GM18507 (cell line): Measurements from ENCODE around the gene FOXO6.

Experiments
- DNase-seq: peaks from one replicate; pipeline ENCODE4 v3.0.0; 2011; ENCODE audit warnings: low read depth; ENCODE audit not compliant: insufficient read length; ENCODE audit errors: extremely low spot score
- FAIRE-seq: peaks from 2 replicates; lab custom pipeline; 2011; peaks lifted over from hg19 to GRCh38; lab: Jason Lieb, UNC

FOXO6 gene

DNA sequence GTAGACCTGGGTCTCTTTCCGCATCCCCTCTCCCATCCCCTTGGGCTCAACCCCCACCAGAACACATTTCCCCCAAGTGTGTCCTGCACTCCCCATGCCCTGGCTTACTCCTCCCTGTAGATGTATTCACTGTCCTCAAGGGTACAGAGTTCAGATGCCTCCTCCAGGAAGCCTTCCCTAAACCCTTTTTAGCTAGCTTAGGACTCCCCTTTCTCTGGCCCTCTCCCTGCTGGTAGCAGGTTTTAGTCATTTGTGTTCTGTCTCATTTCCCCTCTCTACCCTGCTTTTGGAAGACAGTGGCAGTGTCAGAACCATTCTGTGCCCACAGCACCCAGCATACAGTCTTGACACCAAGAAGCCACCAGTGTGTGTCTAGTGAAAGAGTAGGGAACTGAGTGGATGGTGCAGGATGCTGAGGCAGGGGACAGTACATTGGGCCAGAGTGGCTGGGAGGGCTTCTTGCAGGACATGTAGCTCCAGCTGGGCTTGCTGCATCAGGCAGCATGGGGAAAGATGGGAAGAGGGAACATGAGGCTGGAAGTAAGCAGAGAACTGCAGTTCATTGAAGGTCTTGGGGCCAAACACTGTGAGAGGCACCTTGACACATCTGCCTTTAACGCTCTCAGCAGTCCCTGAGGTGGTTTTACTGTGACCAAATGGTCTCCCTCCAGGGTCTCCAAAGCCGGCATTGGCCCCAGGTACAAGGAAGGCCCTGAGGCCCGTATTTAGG, 2.5 kb downstream of the FOXO6 start:
- FAIRE-seq (no peak), DNase-seq (no peak)

DNA sequence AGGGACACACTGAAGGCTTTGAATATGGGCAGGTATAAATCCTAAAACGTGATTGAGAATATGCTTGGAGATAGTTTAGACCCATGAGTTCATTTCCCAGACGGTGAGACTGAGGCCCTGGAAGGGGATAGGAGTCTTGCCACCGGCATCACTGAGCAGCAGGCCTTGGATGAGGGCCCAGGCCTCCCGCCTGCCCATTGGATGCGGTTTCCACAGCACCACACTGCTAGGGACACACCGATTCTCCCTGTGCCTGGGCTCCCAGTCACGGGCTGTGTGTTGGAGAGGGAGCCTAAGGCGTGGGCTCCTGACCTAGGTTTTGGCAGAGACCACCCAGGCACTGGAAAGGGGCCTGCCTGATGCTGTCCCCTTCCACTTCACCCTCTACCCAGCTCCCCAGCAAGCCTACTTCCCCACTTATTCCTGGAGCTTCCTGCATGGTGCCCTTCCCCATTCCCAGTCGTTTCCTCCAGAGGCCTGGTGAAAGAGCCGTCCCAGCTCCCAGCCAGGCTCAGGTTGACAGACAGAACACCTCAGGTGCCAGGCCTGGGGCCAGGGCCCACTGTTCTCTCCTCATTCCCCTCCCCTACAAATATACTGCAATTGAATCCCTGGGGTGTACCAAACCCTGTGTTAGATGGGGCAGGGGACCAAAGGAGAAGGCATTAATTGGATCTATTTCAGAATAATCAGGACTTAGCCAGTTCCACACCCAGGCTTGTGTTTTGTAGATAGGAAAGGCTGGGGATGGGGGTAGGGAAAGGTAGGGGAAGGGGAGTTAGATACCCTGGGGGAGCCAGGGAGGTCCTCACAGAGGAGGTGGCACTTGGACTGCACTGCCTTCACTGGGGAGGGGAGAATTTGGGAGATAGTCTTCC, 3.4 kb downstream of the FOXO6 start:
- DNase-seq (no peak), FAIRE-seq (no peak)

DNA sequence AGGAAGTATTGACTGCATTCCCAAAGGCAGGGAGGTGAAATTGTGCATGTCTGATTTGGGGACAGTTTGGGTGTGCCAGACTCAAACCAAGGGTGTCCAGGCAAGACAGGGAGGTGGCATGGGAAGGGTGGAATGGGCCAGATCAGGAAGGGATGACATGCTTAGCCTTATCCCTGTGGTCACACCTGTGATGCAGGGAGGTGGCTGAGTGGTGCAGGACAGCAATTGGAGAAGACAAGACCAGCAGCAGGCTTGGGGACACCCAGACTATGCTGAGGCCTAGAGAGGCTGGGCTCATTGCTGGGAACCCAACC, 4.0 kb downstream of the FOXO6 start:
- DNase-seq (no peak), FAIRE-seq (no peak)

DNA sequence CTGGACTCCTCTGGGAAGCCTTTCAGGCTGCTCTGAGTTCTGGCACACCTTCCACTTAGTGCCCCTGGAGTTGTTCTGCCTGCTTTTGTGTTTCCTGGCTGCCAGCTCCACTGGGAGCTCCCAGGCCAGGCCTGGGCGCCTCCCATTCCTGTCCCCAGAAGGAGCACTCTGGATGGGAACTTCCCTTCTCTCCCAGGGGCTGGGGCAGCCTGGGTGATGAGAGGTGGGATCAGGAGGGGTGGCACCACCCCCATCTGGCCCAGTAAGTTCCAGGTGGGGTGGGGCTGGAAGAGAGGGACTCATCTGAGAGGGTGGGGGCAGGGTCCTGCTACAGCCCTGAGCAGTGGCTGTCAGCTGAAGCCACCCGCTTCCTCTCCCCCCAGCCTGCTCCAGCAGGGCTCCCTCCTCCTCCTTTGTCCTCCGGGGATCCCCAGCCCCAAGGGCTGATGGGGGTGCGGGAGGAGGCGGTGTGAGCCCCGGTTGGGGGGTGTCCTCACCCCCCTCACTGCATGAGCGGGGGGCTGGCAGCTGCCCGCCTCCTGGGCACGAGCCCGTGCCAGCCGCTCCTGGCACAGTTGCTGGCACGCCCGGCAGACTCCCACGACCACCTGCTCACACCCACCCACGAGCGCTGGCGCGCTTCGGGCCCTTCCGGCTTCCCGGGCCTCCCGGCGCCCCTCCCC, 4.7 kb downstream of the FOXO6 start:
- peak; percentile 5 for FAIRE-seq
- no peak for DNase-seq

DNA sequence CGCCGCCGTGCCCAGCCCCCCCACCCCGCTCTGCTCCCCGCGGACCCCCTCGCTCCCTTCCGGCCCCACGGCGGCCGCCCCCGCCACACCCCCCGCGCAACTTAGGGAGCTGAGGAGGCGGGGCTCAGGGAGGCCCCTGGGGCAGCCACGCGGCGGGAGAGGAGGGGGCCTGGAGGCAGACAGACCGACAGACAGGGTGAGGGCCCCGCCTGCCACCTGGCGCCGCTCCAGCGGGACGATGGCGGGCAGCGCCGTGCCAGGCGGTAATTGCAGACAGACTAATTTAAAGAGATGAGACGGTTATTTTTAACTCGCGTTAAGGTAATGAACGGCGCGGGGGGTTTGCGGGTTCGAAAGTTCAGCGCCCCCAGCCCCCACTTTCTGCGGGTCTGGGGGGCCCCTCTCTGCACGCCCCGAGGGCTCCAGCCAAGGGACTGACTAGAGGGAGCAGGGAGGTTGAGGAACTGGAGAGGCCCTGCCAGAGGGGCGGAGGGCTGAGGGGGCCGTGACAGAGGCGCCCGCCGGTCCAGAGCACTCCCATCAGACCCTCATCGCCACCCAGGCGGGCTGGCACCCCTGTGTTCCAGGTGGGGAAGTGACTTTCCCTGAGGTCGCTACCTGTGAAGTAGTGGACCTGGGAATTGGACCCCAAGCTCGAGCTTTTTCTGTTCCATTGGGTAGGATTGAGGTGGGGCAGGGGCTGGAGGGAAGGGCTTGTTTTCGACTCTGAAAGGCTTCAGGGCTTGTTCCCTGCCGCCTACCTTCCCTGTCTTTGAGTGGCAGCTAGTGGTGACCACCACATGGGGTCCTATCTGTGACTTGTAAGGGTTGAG, 5.4 kb downstream of the FOXO6 start:
- DNase-seq (no peak), FAIRE-seq (no peak)

GRCh38 chr1:41367288-41367642, 6.0 kb downstream of the FOXO6 start:
- FAIRE-seq (no peak), DNase-seq (no peak)

- FAIRE-seq: no peak
- DNase-seq: no peak
These were observed 7.1 kb downstream of the FOXO6 start for GRCh38 chr1:41368366-41368765.

DNA sequence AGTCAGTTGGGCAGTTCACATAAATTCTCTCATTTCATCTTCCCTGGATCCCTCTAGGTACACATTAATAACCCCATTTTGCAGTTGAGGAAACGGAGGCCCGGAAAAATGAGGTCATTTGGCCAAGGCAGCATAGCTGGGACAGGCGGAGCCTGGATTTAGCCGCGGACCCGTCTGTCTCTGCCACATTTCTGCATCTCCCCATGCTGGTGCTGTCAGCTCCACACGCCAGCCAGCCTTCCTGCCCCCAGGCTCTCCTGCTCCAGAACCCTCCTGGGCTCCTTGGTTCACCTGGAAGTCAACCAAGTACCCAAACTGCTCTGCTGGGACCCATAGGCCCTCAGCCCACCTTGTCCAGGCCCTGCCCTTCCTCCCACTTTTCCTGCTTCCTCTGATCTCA, 7.6 kb downstream of the FOXO6 start:
- FAIRE-seq: no peak
- no peak for DNase-seq

GRCh38 chr1:41369531-41369930, 8.3 kb downstream of the FOXO6 start:
- FAIRE-seq (no peak), DNase-seq (no peak)

DNA sequence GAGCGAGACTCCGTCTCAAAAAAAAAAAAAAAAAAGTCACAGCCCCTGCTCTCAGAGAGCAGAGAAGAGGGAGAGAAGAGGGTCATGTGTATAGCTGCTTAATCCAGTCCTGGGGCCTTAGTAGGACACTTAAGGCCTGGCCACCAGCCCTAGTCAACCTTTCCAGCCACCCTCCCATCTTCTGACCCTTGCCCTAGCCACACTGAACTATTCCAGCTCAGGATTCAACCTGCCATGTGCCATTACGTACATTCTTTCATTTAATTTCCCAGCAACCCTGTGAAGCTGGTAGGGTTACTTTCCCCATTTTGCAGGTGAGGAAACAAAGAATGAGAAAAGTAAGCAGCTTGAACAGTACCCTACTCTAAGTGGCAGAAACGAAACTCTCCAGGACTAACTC, 9.0 kb downstream of the FOXO6 start:
- DNase-seq: no peak
- FAIRE-seq: no peak

DNA sequence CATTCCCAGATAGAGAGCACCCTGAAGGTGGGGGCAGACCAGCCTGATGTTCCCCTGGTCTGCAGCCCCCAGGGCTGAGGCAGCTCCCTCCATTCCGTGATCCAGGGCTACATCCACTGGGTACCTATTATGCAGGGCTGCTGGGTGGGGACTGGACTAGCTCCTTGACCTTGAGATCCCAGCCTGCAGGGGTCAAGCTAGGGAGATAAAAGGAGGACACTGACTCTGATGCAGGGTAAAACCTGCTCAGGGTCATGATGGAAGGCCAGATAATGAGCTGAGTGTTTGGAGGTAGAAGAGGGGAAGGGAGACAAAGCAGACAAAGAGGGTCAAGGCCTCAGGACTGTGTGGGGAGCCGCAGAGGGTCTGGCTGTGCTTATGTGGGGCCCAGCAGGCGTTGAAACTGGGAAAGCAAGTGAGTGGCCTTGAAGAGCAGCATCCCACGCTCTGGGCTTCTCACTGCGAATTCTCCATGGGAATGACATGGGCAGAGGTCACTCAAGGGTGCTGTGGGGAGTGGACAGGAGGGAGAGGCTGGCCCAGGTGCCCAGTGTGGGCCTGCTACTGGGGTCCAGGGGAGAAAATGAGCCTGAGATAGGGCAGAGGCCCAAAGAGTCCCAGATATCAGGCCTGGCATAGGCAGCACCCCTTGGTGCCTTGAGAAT, 9.7 kb downstream of the FOXO6 start:
- no peak for FAIRE-seq
- DNase-seq: no peak

DNA sequence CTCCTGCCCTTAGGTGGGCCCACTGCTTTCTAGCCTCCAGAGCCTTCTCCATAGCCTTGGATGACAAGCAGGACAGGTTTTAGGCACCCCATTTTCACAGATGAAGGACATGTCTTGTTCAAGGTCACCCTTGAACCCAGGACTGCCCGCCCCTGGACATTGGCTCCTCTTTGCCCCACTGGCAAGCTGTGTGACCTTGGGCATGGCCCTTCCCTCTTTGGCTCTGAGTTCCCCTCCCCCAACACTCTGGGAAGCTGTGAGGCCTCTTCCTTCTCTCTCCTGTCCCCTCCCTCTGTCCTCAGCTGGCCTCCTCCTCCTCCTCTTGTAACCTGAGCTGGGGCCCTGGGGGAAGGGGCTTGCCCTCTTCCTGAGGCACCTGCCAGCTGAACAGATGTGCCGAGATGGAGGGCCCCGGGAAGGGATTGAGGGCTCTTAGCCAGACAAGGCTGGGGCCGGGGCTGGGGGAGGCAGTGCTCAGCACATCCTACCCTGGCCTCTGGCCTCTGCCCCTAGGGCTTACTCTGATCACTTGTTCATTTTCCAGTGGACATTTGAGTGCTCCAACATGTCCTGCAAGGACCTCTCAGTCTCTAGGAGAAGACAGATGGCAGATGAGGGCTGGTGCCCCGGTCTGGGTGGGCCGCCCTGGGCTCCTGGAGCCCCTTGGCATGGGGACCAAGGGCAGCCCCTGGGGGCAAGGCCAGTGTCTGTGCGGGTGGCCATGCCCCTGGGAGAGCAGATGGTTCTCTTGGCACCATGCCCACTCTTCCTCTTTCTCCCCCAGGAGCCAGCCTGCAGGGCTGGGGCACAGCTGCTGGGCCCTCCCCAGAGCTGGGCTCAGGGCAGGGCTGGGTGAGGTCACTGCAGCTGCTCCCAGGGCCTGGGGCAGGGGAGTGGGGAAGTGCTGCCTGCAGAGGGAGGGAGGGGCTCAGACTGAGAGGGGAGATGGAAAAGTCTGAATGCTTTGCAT, 10.7 kb downstream of the FOXO6 start:
- DNase-seq (no peak), FAIRE-seq (no peak)

DNA sequence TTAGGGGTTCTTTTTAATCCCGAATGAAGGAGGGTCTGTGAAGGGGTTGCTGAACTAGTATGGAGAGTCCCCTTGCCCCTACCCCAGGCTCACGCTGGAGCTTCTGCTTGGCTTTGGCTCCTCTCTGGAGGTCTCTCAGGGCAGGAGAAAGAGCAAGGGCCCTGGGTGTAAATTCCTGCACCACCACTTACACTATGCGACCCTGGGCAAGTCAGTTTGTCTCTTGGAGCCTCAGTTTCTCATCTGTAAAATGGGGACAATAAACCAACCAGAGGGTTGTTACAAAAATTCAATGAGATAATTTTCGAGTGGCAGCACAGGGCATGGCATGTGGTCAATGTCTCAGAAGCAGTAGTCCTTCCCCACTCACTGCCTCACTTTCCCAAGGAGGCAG, 11.4 kb downstream of the FOXO6 start:
- no peak for DNase-seq
- no peak for FAIRE-seq

DNA sequence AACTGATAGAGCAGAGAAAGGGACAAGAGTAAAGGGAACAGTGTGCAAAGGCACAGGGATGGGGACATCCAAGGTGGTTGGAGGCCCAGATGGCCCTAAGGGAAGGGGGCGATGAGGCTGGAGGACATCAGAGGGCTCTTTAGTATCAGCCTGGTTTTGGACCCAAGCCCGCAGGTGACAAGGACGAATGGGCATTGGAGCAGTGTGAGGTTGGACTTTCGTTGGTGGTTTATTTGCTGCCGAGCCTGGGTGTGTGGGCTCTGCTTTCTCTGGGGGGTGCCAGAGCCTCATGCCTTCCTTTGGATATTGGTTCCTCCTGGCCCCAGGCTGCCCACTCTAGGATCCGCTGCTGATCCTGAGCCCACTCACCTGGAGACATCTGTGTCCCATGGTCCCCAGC, 12.1 kb downstream of the FOXO6 start:
- DNase-seq (no peak), FAIRE-seq (no peak)

GRCh38 chr1:41374711-41375110, 13.5 kb downstream of the FOXO6 start:
- FAIRE-seq (no peak), DNase-seq (no peak)

DNA sequence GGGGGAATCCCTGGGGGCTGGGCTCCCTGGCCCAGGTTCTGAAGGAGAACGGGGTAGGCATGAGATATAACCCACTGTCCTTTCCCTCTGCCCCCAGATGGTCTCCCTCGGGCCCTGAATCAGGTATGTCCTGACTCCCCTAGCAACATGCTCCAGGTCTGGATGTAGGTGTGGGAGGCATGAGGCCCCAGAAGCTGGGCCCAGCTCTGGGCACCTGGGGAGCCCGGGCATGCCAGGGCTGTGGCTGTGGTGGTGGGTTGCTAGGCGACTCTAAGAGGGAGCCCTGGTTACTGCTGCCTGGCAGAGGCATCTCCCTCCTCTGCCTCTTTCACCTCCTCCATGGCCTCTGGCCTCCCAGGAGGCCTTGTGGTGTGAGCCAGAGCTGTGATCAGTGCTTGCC, 16.2 kb downstream of the FOXO6 start:
- no peak for DNase-seq

GRCh38 chr1:41378222-41378621, 17.0 kb downstream of the FOXO6 start:
- DNase-seq (no peak), FAIRE-seq (no peak)

More for the DNA sequence above, 16.2 kb downstream of the FOXO6 start:
- FAIRE-seq: no peak

DNA sequence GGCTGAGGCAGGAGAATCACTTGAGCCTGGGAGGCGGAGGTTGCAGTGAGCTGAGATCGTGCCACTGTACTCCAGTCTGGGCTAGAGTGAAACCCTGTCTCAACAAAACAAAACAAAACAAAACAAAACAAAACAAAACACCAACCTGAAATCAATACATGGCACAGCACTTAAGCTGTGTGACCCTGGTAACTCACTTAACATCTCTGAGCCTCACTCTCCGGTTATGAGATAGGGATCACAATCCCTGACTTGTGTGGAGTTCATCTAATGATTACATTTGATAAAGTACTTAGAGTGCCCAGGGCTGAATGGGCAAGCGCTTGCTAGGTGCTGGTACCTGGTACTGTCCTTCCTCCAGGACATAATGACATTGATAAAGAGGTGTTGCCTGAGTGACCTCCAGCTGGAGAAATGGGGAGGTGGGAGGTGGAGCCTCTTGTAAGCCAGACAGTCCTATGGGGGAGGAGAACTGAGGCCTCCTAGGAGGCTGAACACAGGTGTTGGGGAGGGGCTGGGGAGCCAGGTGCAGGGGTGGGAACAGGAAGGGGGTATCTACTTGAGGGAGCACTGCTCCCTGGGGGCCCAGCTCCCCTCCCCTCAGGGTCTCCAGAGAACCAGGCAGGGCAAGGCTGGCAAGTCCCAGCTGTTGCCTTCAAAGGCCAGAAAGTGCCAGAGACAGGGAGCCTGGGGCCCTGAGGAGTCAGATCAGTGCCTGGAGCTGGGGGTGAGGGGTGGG, 17.9 kb downstream of the FOXO6 start:
- FAIRE-seq (no peak), DNase-seq (no peak)
